HL-60 (cell line): ENCODE results near the gene ARID1B.

Source experiments
- DNase-seq, 2 experiments: peaks; one replicate each; pipeline ENCODE4 v3.0.0-alpha.2; 2010 to 2020; ENCODE audit warnings: low read depth in 1 of 2, low spot score in 1 of 2
- H3K27ac ChIP-seq: fragments of 250-450 bp; sonication (Bioruptor Pico); replicated peaks from 2 replicates; pipeline ENCODE4 v1.5.1; 2020; ENCODE audit warnings: mild to moderate bottlenecking, moderate library complexity
- H3K27me3 ChIP-seq: fragments of 250-450 bp; sonication (Bioruptor Pico); 2 replicates; pipeline ENCODE4 v1.5.1; 2021; ENCODE audit warnings: mild to moderate bottlenecking, moderate library complexity; ENCODE audit not compliant: insufficient read depth, poor library complexity, severe bottlenecking
- H3K4me3 ChIP-seq: replicated peaks from 2 replicates; pipeline ENCODE4 v1.5.1; 2011; ENCODE audit warnings: mild to moderate bottlenecking, control low read depth, low read length; ENCODE audit not compliant: insufficient read depth
- CTCF ChIP-seq: IDR thresholded peaks from one replicate; pipeline ENCODE4 v1.5.1; 2011; ENCODE audit warnings: low read length, control low read depth, inconsistent platforms; ENCODE audit not compliant: insufficient read depth
- GABPA ChIP-seq: IDR thresholded peaks from 2 replicates; pipeline ENCODE4 v1.6.1; 2012; ENCODE audit warnings: low read depth
- POLR2AphosphoS5 ChIP-seq: IDR thresholded peaks from 2 replicates; pipeline ENCODE4 v1.6.1; 2012; ENCODE audit warnings: low read depth
- SPI1 ChIP-seq: IDR thresholded peaks from 2 replicates; pipeline ENCODE4 v1.6.1; 2012; ENCODE audit warnings: low read depth, mild to moderate bottlenecking, borderline replicate concordance
- TF ChIP-seq, protein P1 (sequence below): IDR thresholded peaks from 2 replicates; pipeline ENCODE4 v1.6.1; 2012; ENCODE audit warnings: low read depth; ENCODE audit not compliant: insufficient replicate concordance

Gene ARID1B

DNA sequence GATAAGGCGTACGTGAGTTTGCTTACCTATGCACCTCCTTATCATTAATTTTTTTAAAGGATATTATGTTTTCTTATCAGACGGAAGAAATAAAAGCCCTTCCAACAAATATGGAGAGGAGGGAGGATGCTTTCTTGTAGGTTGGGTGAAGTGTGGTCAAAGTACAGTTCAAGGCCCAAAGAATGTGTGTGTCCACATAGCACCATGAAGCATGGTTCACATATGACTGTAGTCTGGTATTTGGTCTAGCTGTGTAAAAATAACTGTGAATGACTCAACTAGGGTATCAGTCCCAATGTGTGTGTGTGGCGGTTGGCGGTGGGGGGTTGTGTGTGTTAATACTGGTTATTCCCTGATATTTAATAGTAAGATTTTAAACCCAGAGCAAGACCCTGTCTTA, 333.4 kb downstream of the ARID1B start:
- H3K4me3 ChIP-seq, result no peak overlapping the region
- no peak overlapping the region for H3K27ac ChIP-seq
- no peak for TF ChIP-seq SPI1
- no peak for TF ChIP-seq CTCF
- TF ChIP-seq, protein P1, sequence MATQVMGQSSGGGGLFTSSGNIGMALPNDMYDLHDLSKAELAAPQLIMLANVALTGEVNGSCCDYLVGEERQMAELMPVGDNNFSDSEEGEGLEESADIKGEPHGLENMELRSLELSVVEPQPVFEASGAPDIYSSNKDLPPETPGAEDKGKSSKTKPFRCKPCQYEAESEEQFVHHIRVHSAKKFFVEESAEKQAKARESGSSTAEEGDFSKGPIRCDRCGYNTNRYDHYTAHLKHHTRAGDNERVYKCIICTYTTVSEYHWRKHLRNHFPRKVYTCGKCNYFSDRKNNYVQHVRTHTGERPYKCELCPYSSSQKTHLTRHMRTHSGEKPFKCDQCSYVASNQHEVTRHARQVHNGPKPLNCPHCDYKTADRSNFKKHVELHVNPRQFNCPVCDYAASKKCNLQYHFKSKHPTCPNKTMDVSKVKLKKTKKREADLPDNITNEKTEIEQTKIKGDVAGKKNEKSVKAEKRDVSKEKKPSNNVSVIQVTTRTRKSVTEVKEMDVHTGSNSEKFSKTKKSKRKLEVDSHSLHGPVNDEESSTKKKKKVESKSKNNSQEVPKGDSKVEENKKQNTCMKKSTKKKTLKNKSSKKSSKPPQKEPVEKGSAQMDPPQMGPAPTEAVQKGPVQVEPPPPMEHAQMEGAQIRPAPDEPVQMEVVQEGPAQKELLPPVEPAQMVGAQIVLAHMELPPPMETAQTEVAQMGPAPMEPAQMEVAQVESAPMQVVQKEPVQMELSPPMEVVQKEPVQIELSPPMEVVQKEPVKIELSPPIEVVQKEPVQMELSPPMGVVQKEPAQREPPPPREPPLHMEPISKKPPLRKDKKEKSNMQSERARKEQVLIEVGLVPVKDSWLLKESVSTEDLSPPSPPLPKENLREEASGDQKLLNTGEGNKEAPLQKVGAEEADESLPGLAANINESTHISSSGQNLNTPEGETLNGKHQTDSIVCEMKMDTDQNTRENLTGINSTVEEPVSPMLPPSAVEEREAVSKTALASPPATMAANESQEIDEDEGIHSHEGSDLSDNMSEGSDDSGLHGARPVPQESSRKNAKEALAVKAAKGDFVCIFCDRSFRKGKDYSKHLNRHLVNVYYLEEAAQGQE, result no peak
- no peak for TF ChIP-seq GABPA
- TF ChIP-seq POLR2AphosphoS5, result no peak
- no peak for DNase-seq
- no peaks in the 10 kb centered on the region for H3K27me3 ChIP-seq

GRCh38 chr6:157113389-157113788, 336.2 kb downstream of the ARID1B start:
- TF ChIP-seq GABPA (no peak), SPI1 (no peak), POLR2AphosphoS5 (no peak), CTCF (no peak)
- TF ChIP-seq, protein P1, result no peak
- H3K27ac ChIP-seq, result no peak overlapping the region
- DNase-seq, result no peak
- H3K27me3 ChIP-seq, result no peaks in the 10 kb centered on the region
- no peak overlapping the region for H3K4me3 ChIP-seq

DNA sequence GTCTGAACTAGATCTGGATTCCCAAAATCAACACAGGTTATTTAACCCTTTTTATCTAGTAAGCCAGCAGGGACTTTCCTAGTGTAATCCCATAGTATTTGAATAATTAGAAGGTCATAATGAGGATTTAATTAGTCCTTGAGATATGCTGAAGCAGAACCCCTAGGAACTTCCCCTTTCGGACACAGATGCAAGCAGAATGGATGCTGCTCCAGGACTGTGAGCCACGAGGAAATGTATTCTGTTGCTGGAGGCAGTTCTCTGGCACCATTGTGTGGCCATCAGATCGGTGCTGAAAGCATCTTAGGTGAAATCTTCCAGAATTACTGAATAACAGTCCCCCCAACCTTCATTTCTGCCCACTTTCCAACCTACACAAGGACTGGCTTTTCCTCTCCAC, 339.2 kb downstream of the ARID1B start:
- no peak for TF ChIP-seq SPI1
- TF ChIP-seq, protein P1, result no peak
- no peak for TF ChIP-seq POLR2AphosphoS5
- TF ChIP-seq GABPA, result no peak
- TF ChIP-seq CTCF, result no peak
- no peak overlapping the region for H3K27ac ChIP-seq
- no peak for DNase-seq
- no peak overlapping the region for H3K4me3 ChIP-seq
- H3K27me3 ChIP-seq, result no peaks in the 10 kb centered on the region
